WTC11 (cell line): ENCODE results near the gene TMTC2.

Experiments
- MXD4 ChIP-seq: fragments of 250-450 bp; sonication (Bioruptor Pico); IDR thresholded peaks from 2 replicates; pipeline ENCODE4 v1.8.0; 2021; ENCODE audit warnings: mild to moderate bottlenecking, moderate library complexity, borderline replicate concordance
- TCF7 ChIP-seq: sonication (generic); formaldehyde crosslinking; IDR thresholded peaks from 2 replicates; pipeline ENCODE4 v1.8.0; 2022; ENCODE audit warnings: mild to moderate bottlenecking, low read depth, missing genetic modification reagents, moderate library complexity
- TF ChIP-seq, protein P1 (sequence below): fragments of 200-600 bp; IDR thresholded peaks from 2 replicates; pipeline ENCODE4 v1.8.0; 2022; ENCODE audit warnings: antibody characterized with exemption
- TF ChIP-seq, protein P2 (sequence below): sonication (generic); formaldehyde crosslinking; IDR thresholded peaks from 2 replicates; pipeline ENCODE4 v1.8.1; 2022; ENCODE audit warnings: low read depth, missing genetic modification reagents, borderline replicate concordance

DNA sequence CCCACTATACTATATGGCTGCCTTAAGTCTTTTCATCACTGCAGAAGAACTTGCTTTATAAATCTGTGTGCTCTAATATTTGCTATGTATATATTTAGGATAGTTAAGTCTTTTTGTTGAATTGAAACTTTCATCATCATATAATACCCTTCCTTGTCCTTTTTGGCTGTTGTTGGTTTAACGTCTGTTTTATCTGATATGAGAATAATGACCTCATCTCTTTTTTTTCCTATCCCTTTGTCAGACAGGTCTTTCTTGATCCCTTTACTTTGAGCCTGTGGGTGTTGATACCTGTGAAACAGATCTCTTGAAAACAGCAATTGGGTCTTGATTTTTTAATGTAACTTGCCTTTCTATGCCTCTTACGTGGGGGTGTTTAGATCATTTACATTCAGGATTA lies 316.3 kb downstream of the TMTC2 start:
- TF ChIP-seq, protein P1, sequence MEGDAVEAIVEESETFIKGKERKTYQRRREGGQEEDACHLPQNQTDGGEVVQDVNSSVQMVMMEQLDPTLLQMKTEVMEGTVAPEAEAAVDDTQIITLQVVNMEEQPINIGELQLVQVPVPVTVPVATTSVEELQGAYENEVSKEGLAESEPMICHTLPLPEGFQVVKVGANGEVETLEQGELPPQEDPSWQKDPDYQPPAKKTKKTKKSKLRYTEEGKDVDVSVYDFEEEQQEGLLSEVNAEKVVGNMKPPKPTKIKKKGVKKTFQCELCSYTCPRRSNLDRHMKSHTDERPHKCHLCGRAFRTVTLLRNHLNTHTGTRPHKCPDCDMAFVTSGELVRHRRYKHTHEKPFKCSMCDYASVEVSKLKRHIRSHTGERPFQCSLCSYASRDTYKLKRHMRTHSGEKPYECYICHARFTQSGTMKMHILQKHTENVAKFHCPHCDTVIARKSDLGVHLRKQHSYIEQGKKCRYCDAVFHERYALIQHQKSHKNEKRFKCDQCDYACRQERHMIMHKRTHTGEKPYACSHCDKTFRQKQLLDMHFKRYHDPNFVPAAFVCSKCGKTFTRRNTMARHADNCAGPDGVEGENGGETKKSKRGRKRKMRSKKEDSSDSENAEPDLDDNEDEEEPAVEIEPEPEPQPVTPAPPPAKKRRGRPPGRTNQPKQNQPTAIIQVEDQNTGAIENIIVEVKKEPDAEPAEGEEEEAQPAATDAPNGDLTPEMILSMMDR: no peak
- TF ChIP-seq, protein P2, sequence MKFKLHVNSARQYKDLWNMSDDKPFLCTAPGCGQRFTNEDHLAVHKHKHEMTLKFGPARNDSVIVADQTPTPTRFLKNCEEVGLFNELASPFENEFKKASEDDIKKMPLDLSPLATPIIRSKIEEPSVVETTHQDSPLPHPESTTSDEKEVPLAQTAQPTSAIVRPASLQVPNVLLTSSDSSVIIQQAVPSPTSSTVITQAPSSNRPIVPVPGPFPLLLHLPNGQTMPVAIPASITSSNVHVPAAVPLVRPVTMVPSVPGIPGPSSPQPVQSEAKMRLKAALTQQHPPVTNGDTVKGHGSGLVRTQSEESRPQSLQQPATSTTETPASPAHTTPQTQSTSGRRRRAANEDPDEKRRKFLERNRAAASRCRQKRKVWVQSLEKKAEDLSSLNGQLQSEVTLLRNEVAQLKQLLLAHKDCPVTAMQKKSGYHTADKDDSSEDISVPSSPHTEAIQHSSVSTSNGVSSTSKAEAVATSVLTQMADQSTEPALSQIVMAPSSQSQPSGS: no peak
- no peak for TF ChIP-seq TCF7 (CRISPR knock-in tag)
- TF ChIP-seq MXD4 (CRISPR knock-in tag): no peak
